Measurements from ENCODE around the gene IDUA.

GRCh38 chr4:1021386-1022050 is 34.7 kb downstream of the IDUA start:
- TF ChIP-seq CTCF (IDR thresholded peaks at IDR 0.05; ENCODE audit: low read depth, low read length, missing input control) (no peak), GABPA (IDR thresholded peaks at IDR 0.05 in 1 of 2, conservative IDR thresholded peaks at IDR 0.05 in 1 of 2) (no peak), REST (IDR thresholded peaks at IDR 0.05) (no peak), NR2F2 (IDR thresholded peaks at IDR 0.05) (no peak), SP1 (IDR thresholded peaks at IDR 0.05) (no peak)

All from liver (tissue), 3 donors.